Measurements from ENCODE around the gene LAMTOR2.

The LAMTOR2 gene

DNA sequence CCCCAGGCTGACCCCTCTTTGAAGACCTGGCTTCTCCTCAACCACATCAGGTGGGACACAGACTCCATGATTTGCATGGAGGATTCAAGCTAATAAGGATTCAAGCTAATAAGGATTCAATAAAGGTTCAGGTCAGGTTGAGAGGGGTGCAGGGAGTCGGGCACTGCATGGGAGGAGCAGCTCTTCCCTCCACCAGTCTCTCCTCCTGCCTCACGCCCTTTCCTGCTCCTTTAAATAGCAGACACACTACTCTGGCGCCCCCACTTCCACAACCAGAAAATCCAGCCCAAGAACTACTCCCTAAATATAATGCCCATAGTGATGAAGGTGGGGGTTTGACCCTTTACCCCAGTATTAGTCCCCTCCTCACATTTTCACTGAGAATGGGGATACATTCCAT, 20.6 kb downstream of the LAMTOR2 start:
- Histone ChIP-seq H2AK5ac (ENCODE audit: low read length) (no peak overlapping the region), H3K4me2 (ENCODE audit: low read length) (no peak overlapping the region), H3K4ac (ENCODE audit: low read depth, low read length) (no peak overlapping the region), H2BK15ac (replicated peaks; ENCODE audit: low read depth) (no peak overlapping the region), H3K18ac (ENCODE audit: low read length) (no peak overlapping the region), H4K5ac (ENCODE audit: low read length) (no peak overlapping the region), H3K23ac (ENCODE audit: low read length) (no peak overlapping the region), H3K79me2 (ENCODE audit: control insufficient read depth, insufficient read depth, low read length) (peaks cover 48% of the 10 kb centered on the region), H3K27me3 (ENCODE audit: insufficient read depth, low read length, poor library complexity) (no peaks in the 10 kb centered on the region), H3K4me1 (ENCODE audit: control insufficient read depth, low read depth, low read length) (peaks cover 49% of the 10 kb centered on the region), H3K36me3 (ENCODE audit: control insufficient read depth, insufficient read depth, low read length) (peaks cover 5% of the 10 kb centered on the region), H3K4me3 (ENCODE audit: low read length) (no peak overlapping the region), H3K79me1 (ENCODE audit: low read length) (peaks cover 31% of the 10 kb centered on the region), H3K56ac (ENCODE audit: low read length) (no peak overlapping the region), H4K8ac (ENCODE audit: low read depth, low read length) (no peak overlapping the region), H3K27ac (ENCODE audit: low read depth, low read length) (peak overlapping the region; percentile 13), H2BK5ac (ENCODE audit: low read length) (no peak overlapping the region), H3K9ac (ENCODE audit: low read length) (no peak overlapping the region), H2BK120ac (ENCODE audit: low read depth, low read length) (no peak overlapping the region)
- DNase-seq, result no peak
- no CpG with 5 or more reads among the region's 3 CpGs for WGBS (ENCODE audit: extremely low coverage, insufficient coverage, low lambda C conversion rate)

- Histone ChIP-seq H2AK5ac (ENCODE audit: low read length) (no peak overlapping the region), H3K23ac (ENCODE audit: low read length) (no peak overlapping the region), H3K18ac (ENCODE audit: low read length) (no peak overlapping the region), H3K79me2 (ENCODE audit: control insufficient read depth, insufficient read depth, low read length) (peaks cover 54% of the 10 kb centered on the region), H2BK5ac (ENCODE audit: low read length) (no peak overlapping the region), H4K5ac (ENCODE audit: low read length) (no peak overlapping the region), H3K56ac (ENCODE audit: low read length) (peak overlapping the region; percentile 49), H2BK120ac (ENCODE audit: low read depth, low read length) (no peak overlapping the region), H3K4me1 (ENCODE audit: control insufficient read depth, low read depth, low read length) (peaks cover 49% of the 10 kb centered on the region), H3K27me3 (ENCODE audit: insufficient read depth, low read length, poor library complexity) (no peaks in the 10 kb centered on the region), H3K79me1 (ENCODE audit: low read length) (peaks cover 31% of the 10 kb centered on the region), H3K27ac (ENCODE audit: low read depth, low read length) (no peak overlapping the region), H3K36me3 (ENCODE audit: control insufficient read depth, insufficient read depth, low read length) (peaks cover 5% of the 10 kb centered on the region), H3K4me3 (ENCODE audit: low read length) (no peak overlapping the region), H3K9ac (ENCODE audit: low read length) (peak overlapping the region; percentile 27), H4K8ac (ENCODE audit: low read depth, low read length) (no peak overlapping the region), H3K4me2 (ENCODE audit: low read length) (no peak overlapping the region), H3K4ac (ENCODE audit: low read depth, low read length) (no peak overlapping the region), H2BK15ac (replicated peaks; ENCODE audit: low read depth) (no peak overlapping the region)
- no peak for DNase-seq
- no CpG with 5 or more reads among the region's 4 CpGs for WGBS (ENCODE audit: extremely low coverage, insufficient coverage, low lambda C conversion rate)
These were observed 21.2 kb downstream of the LAMTOR2 start for GRCh38 chr1:156075775-156076204.

GRCh38 chr1:156076609-156077429, 22.2 kb downstream of the LAMTOR2 start:
- Histone ChIP-seq H3K56ac (ENCODE audit: low read length) (peak overlapping the region; percentile 77), H2BK5ac (ENCODE audit: low read length) (peak overlapping the region; percentile 18), H3K79me2 (ENCODE audit: control insufficient read depth, insufficient read depth, low read length) (peaks cover 63% of the 10 kb centered on the region), H2BK120ac (ENCODE audit: low read depth, low read length) (no peak overlapping the region), H3K4me3 (ENCODE audit: low read length) (no peak overlapping the region), H4K5ac (ENCODE audit: low read length) (no peak overlapping the region), H2AK5ac (ENCODE audit: low read length) (peak overlapping the region; percentile 54), H3K4ac (ENCODE audit: low read depth, low read length) (peak overlapping the region; percentile 24), H3K4me1 (ENCODE audit: control insufficient read depth, low read depth, low read length) (peaks cover 49% of the 10 kb centered on the region), H3K23ac (ENCODE audit: low read length) (peak overlapping the region; percentile 99), H3K36me3 (ENCODE audit: control insufficient read depth, insufficient read depth, low read length) (peaks cover 5% of the 10 kb centered on the region), H3K4me2 (ENCODE audit: low read length) (peak overlapping the region; percentile 28), H2BK15ac (replicated peaks; ENCODE audit: low read depth) (no peak overlapping the region), H4K8ac (ENCODE audit: low read depth, low read length) (no peak overlapping the region), H3K9ac (ENCODE audit: low read length) (peak overlapping the region; percentile 61), H3K27me3 (ENCODE audit: insufficient read depth, low read length, poor library complexity) (no peaks in the 10 kb centered on the region), H3K18ac (ENCODE audit: low read length) (peak overlapping the region; percentile 19), H3K27ac (ENCODE audit: low read depth, low read length) (peak overlapping the region; percentile 59), H3K79me1 (ENCODE audit: low read length) (peaks cover 31% of the 10 kb centered on the region)
- no CpG with 5 or more reads among the region's 73 CpGs for WGBS (ENCODE audit: extremely low coverage, insufficient coverage, low lambda C conversion rate)
- no peak for DNase-seq

DNA sequence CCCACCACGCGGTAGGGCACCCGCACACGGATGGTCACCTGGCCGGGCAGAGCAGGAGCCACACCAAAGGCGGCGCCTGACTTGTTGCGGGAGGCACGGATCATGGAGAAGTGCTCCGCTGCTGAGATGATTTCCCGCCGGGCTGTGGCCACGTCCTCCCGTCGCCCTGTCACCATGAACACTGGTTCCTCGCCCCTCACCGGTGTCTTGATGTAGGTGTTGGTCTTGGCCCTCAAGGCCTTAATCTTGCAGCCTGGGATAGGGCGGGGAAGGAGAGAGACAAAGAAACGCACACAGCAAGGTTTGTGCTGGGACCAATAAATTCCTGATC, 22.8 kb downstream of the LAMTOR2 start:
- no peak overlapping the region for H2BK15ac ChIP-seq (replicated peaks; ENCODE audit: low read depth)
- no peak overlapping the region for H4K5ac ChIP-seq (ENCODE audit: low read length)
- no peak overlapping the region for H3K4me3 ChIP-seq (ENCODE audit: low read length)
- peak overlapping the region; percentile 61 for H3K9ac ChIP-seq (ENCODE audit: low read length)
- peaks cover 49% of the 10 kb centered on the region for H3K4me1 ChIP-seq (ENCODE audit: control insufficient read depth, low read depth, low read length)
- no peak overlapping the region for H3K18ac ChIP-seq (ENCODE audit: low read length)
- H3K79me2 ChIP-seq (ENCODE audit: control insufficient read depth, insufficient read depth, low read length), result peaks cover 64% of the 10 kb centered on the region
- no peak overlapping the region for H3K4ac ChIP-seq (ENCODE audit: low read depth, low read length)
- H3K79me1 ChIP-seq (ENCODE audit: low read length), result peaks cover 31% of the 10 kb centered on the region
- no peak for DNase-seq
- peak overlapping the region; percentile 72 for H3K23ac ChIP-seq (ENCODE audit: low read length)
- peaks cover 5% of the 10 kb centered on the region for H3K36me3 ChIP-seq (ENCODE audit: control insufficient read depth, insufficient read depth, low read length)
- no peak overlapping the region for H3K27ac ChIP-seq (ENCODE audit: low read depth, low read length)
- H2BK120ac ChIP-seq (ENCODE audit: low read depth, low read length), result no peak overlapping the region
- peak overlapping the region; percentile 12 for H3K4me2 ChIP-seq (ENCODE audit: low read length)
- no peak overlapping the region for H2BK5ac ChIP-seq (ENCODE audit: low read length)
- no CpG with 5 or more reads among the region's 19 CpGs for WGBS (ENCODE audit: extremely low coverage, insufficient coverage, low lambda C conversion rate)
- no peak overlapping the region for H4K8ac ChIP-seq (ENCODE audit: low read depth, low read length)
- peak overlapping the region; percentile 52 for H2AK5ac ChIP-seq (ENCODE audit: low read length)
- peak overlapping the region; percentile 77 for H3K56ac ChIP-seq (ENCODE audit: low read length)
- no peaks in the 10 kb centered on the region for H3K27me3 ChIP-seq (ENCODE audit: insufficient read depth, low read length, poor library complexity)

GRCh38 chr1:156078728-156079127, 24.1 kb downstream of the LAMTOR2 start:
- no peak for DNase-seq
- peak overlapping the region; percentile 61 for H3K4me2 ChIP-seq (ENCODE audit: low read length)
- H3K4me3 ChIP-seq (ENCODE audit: low read length), result no peak overlapping the region
- no peak overlapping the region for H3K27ac ChIP-seq (ENCODE audit: low read depth, low read length)
- H3K56ac ChIP-seq (ENCODE audit: low read length), result peak overlapping the region; percentile 77
- H3K23ac ChIP-seq (ENCODE audit: low read length), result peak overlapping the region; percentile 83
- peaks cover 27% of the 10 kb centered on the region for H3K79me1 ChIP-seq (ENCODE audit: low read length)
- H3K4me1 ChIP-seq (ENCODE audit: control insufficient read depth, low read depth, low read length), result peaks cover 42% of the 10 kb centered on the region
- WGBS (ENCODE audit: extremely low coverage, insufficient coverage, low lambda C conversion rate), result no CpG with 5 or more reads among the region's 5 CpGs
- no peak overlapping the region for H4K5ac ChIP-seq (ENCODE audit: low read length)
- no peak overlapping the region for H2BK15ac ChIP-seq (replicated peaks; ENCODE audit: low read depth)
- no peak overlapping the region for H2BK120ac ChIP-seq (ENCODE audit: low read depth, low read length)
- H3K36me3 ChIP-seq (ENCODE audit: control insufficient read depth, insufficient read depth, low read length), result peaks cover 5% of the 10 kb centered on the region
- H3K4ac ChIP-seq (ENCODE audit: low read depth, low read length), result no peak overlapping the region
- no peak overlapping the region for H2AK5ac ChIP-seq (ENCODE audit: low read length)
- no peaks in the 10 kb centered on the region for H3K27me3 ChIP-seq (ENCODE audit: insufficient read depth, low read length, poor library complexity)
- peaks cover 66% of the 10 kb centered on the region for H3K79me2 ChIP-seq (ENCODE audit: control insufficient read depth, insufficient read depth, low read length)
- peak overlapping the region; percentile 24 for H2BK5ac ChIP-seq (ENCODE audit: low read length)
- no peak overlapping the region for H3K18ac ChIP-seq (ENCODE audit: low read length)
- no peak overlapping the region for H4K8ac ChIP-seq (ENCODE audit: low read depth, low read length)
- peak overlapping the region; percentile 61 for H3K9ac ChIP-seq (ENCODE audit: low read length)

All from mesendoderm (in vitro differentiated cells).